CD4-positive, CD25-positive, alpha-beta regulatory T cell (primary cell): ENCODE measurements around the gene PLEKHA5. TPM values are rescaled to one million over a fixed set of nuclear protein-coding genes. Genes with fewer than 3 reads are reported as not detected.
"Not testable (repeated sequence)": the region's sequence is repeated elsewhere in the genome, so short reads cannot be mapped to it uniquely, and the experiment has no call there.

Experiments used
- ATAC-seq, 2 donors: fragments of 150-1000 bp; cut with Tn5 transposase; one replicate each; pipeline ENCODE4 v1.10.0; 2021; ENCODE audit warnings: low read depth in 2 of 2, moderate number of reproducible peaks in 2 of 2, moderate library complexity in 1 of 2
- DNase-seq, 3 donors: peaks; one replicate each; pipeline versions ENCODE4 v3.0.0 to v3.0.0-alpha.2; 2012 to 2022; ENCODE audit warnings: mixed read lengths in 1 of 3
- H3K27ac ChIP-seq: one replicate; pipeline ENCODE4 v1.7.0; 2013; ENCODE audit warnings: mild to moderate bottlenecking, low read length; ENCODE audit not compliant: insufficient read depth, poor library complexity, severe bottlenecking
- H3K27me3 ChIP-seq: one replicate; pipeline ENCODE4 v1.7.0; 2013; ENCODE audit warnings: low read length; ENCODE audit not compliant: control insufficient read depth, insufficient read depth
- H3K36me3 ChIP-seq: one replicate; pipeline ENCODE4 v1.7.0; 2013; ENCODE audit warnings: mild to moderate bottlenecking, low read length, moderate library complexity; ENCODE audit not compliant: control insufficient read depth, insufficient read depth
- H3K4me1 ChIP-seq: 2 replicates; pipeline ENCODE4 v1.7.0; 2013; ENCODE audit warnings: mild to moderate bottlenecking, low read length; ENCODE audit not compliant: insufficient read depth, control insufficient read depth, poor library complexity, severe bottlenecking
- H3K4me3 ChIP-seq: one replicate; pipeline ENCODE4 v1.7.0; 2013; ENCODE audit warnings: low read depth, mild to moderate bottlenecking, low read length, moderate library complexity
- H3K9me3 ChIP-seq, 2 experiments: 1 replicate in 1 of 2; 2 replicates in 1 of 2; pipeline ENCODE4 v1.7.0; 2013; ENCODE audit warnings: low read length in 2 of 2, mild to moderate bottlenecking in 1 of 2, moderate library complexity in 1 of 2; ENCODE audit not compliant: control insufficient read depth in 2 of 2
- H3K27ac Mint-ChIP-seq, 3 donors: one replicate each; pipeline ENCODE4 v1.8.0; 2020 to 2022; ENCODE audit warnings: mild to moderate bottlenecking in 3 of 3, mixed read lengths in 3 of 3, moderate library complexity in 2 of 3
- H3K27me3 Mint-ChIP-seq: one replicate; pipeline ENCODE4 v1.8.0; 2022; ENCODE audit warnings: mild to moderate bottlenecking, mixed read lengths
- H3K36me3 Mint-ChIP-seq: one replicate; pipeline ENCODE4 v1.8.0; 2020; ENCODE audit warnings: mixed read lengths
- H3K4me1 Mint-ChIP-seq, 4 donors: one replicate each; pipeline ENCODE4 v1.8.0; 2020 to 2022; ENCODE audit warnings: mixed read lengths in 4 of 4, mild to moderate bottlenecking in 1 of 4
- H3K4me3 Mint-ChIP-seq, 4 donors: one replicate each; pipeline ENCODE4 v1.8.0; 2020 to 2022; ENCODE audit warnings: mild to moderate bottlenecking in 4 of 4, mixed read lengths in 4 of 4, moderate library complexity in 3 of 4
- H3K9me3 Mint-ChIP-seq, 7 donors: one replicate each; pipeline ENCODE4 v1.8.0; 2020 to 2022; ENCODE audit warnings: mixed read lengths in 7 of 7, mild to moderate bottlenecking in 3 of 7, moderate library complexity in 2 of 7
- polyA plus RNA-seq, 4 donors: library from polyadenylated mRNA; unstranded; fragments of 300-500 nt; fragmentation: Illumina TruSeq; gene quantifications; one replicate each; pipeline ENCODE4 v1.2.3, GENCODE V29; 2021
- total RNA-seq: library from RNA; stranded (reverse); gene quantifications from one replicate; pipeline ENCODE4 v1.2.3, GENCODE V29; 2022

Gene PLEKHA5
- total and polyA plus RNA-seq, 5 donors from 2014 or later, result 1.2 to 14.7 (median 2.9) TPM

DNA sequence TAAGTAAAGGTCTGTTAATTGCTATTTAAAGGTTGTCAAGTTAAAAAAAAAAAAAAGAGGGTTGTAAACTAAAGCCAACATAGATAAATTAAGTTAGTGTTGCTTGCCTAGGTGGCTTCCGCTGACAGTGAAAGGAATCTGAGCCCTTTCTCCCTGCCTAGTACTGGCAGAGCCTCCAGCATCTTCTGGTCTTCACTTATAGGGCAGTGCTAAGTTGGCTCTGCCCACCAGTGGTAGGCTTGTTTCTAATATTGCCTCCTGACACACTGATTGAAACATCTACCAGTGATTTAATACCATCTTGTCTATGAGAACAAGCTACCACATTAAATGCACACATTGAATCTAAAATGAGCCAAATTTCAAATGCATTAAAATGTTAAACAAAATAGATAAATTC, 39.7 kb downstream of the PLEKHA5 start:
- Histone ChIP-seq H3K27ac (no peak overlapping the region), H3K9me3 (no peaks in the 10 kb centered on the region), H3K4me1 (no peaks in the 10 kb centered on the region), H3K4me3 (no peak overlapping the region), H3K36me3 (no peaks in the 10 kb centered on the region), H3K27me3 (no peaks in the 10 kb centered on the region)
- DNase-seq (no peak), ATAC-seq (no peak)
- no peaks in the 10 kb centered on the region for H3K27me3 Mint-ChIP-seq
- no peak overlapping the region for H3K4me3 Mint-ChIP-seq
- no peaks in the 10 kb centered on the region for H3K36me3 Mint-ChIP-seq
- no peaks in the 10 kb centered on the region for H3K9me3 Mint-ChIP-seq
- H3K4me1 Mint-ChIP-seq, result peaks cover 0 to 3% (median 0%) of the 10 kb centered on the region in 4 donors
- H3K27ac Mint-ChIP-seq, result no peak overlapping the region

DNA sequence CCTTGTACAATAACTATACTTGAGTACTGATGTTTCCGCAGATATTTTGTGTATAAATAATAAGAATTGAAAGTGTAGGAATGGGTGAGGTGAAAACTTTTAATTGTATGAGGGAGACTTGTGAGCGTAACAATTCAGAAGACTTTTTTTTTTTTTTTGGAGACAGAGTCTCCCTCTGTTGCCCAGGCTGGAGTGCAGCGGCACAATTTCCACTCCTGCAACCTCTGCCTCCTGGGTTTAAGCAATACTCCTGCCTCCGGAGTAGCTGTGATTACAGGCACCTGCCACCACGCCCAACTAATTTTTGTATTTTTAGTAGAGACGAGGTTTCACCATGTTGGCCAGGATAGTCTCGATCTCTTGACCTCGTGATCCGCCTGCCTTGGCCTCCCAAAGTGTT, 40.8 kb downstream of the PLEKHA5 start:
- DNase-seq, H3K9me3 ChIP-seq, H3K9me3 Mint-ChIP-seq, H3K4me1 ChIP-seq, H3K4me1 Mint-ChIP-seq, H3K4me3 ChIP-seq, H3K27me3 Mint-ChIP-seq, H3K36me3 Mint-ChIP-seq, ATAC-seq, H3K27ac ChIP-seq, H3K27me3 ChIP-seq, H3K4me3 Mint-ChIP-seq, H3K36me3 ChIP-seq, H3K27ac Mint-ChIP-seq: not testable (repeated sequence)

DNA sequence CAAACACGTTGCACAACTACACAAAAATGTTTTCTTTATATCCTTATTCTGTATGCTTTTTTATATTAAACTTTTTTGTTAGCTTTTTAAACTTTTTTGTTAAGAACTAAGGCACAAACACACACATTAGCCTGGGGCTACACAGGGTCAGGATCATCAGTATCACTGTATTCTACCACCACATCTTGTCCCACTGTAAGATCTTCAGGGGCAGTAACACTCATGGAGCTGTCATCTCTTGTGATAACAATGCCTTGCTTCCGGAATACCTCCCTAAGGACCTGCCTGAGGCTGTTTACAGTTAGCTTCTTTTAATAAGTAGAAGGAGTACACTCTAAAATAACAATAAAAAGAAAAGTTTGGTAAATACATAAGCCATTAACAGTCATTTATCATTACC, 42.2 kb downstream of the PLEKHA5 start:
- no peaks in the 10 kb centered on the region for H3K9me3 Mint-ChIP-seq
- H3K9me3 ChIP-seq, result no peaks in the 10 kb centered on the region

DNA sequence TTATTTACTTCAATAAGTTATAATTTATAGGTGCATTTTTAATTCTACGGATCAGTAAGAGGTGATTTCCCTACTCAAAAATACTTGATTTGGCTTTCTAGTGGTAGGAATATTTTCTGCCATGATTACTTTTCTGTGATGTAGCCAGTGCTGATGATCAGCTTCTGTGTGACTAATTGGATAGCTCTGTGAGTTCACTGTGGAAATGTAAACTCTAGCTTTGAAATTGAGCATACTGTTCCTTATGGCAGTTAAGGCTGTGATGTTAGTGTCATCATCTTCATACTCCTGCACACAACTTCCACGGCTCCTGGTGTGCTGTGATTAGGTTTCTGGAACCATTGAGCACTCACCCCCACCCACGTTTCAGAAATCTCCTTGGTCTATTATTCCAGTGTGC, 48.2 kb downstream of the PLEKHA5 start:
- H3K4me1 Mint-ChIP-seq, result no peaks in the 10 kb centered on the region
- H3K4me1 ChIP-seq, result no peaks in the 10 kb centered on the region
- ATAC-seq, result no peak
- H3K27ac ChIP-seq, result no peak overlapping the region
- DNase-seq, result no peak
- H3K9me3 Mint-ChIP-seq, result no peaks in the 10 kb centered on the region
- no peaks in the 10 kb centered on the region for H3K27me3 Mint-ChIP-seq
- no peaks in the 10 kb centered on the region for H3K36me3 Mint-ChIP-seq
- no peaks in the 10 kb centered on the region for H3K36me3 ChIP-seq
- H3K9me3 ChIP-seq, result no peaks in the 10 kb centered on the region
- no peak overlapping the region for H3K4me3 Mint-ChIP-seq
- H3K4me3 ChIP-seq, result no peak overlapping the region
- no peaks in the 10 kb centered on the region for H3K27me3 ChIP-seq
- H3K27ac Mint-ChIP-seq, result no peak overlapping the region

More for the DNA sequence above, 42.2 kb downstream of the PLEKHA5 start:
- Mint-ChIP-seq H3K4me3 (no peak overlapping the region), H3K4me1 (peaks cover 0 to 3% (median 0%) of the 10 kb centered on the region in 4 donors), H3K36me3 (no peaks in the 10 kb centered on the region), H3K27ac (no peak overlapping the region), H3K27me3 (no peaks in the 10 kb centered on the region)
- no peak overlapping the region for H3K27ac ChIP-seq
- H3K4me1 ChIP-seq, result no peaks in the 10 kb centered on the region
- no peak overlapping the region for H3K4me3 ChIP-seq
- H3K36me3 ChIP-seq, result no peaks in the 10 kb centered on the region
- H3K27me3 ChIP-seq, result no peaks in the 10 kb centered on the region
- ATAC-seq (no peak), DNase-seq (no peak)

DNA sequence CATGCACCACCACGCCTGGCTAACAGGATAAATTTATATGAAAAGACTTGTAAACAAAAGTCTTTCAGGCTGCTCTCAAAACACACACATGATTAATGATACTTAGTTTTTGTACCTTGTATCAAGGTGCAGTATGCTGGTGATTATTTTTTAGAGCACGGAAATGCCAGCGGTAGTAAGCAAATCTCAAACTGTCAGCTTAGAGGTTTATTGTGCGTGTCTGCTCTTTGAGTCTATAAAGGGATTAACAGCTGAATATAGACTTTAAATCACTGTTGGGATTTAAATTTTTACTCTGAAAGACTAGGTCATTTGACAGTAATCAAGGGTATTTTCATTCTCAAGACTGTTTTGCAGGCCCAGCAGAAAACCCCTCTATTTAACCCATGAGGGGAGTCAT, 50.5 kb downstream of the PLEKHA5 start:
- Histone ChIP-seq H3K27ac (no peak overlapping the region), H3K4me1 (no peaks in the 10 kb centered on the region), H3K9me3 (no peaks in the 10 kb centered on the region), H3K4me3 (no peak overlapping the region), H3K27me3 (no peaks in the 10 kb centered on the region), H3K36me3 (no peaks in the 10 kb centered on the region)
- Mint-ChIP-seq H3K4me1 (no peaks in the 10 kb centered on the region), H3K9me3 (no peaks in the 10 kb centered on the region), H3K27me3 (no peaks in the 10 kb centered on the region), H3K27ac (no peak overlapping the region), H3K36me3 (no peaks in the 10 kb centered on the region), H3K4me3 (no peak overlapping the region)
- DNase-seq, result no peak
- ATAC-seq, result no peak

DNA sequence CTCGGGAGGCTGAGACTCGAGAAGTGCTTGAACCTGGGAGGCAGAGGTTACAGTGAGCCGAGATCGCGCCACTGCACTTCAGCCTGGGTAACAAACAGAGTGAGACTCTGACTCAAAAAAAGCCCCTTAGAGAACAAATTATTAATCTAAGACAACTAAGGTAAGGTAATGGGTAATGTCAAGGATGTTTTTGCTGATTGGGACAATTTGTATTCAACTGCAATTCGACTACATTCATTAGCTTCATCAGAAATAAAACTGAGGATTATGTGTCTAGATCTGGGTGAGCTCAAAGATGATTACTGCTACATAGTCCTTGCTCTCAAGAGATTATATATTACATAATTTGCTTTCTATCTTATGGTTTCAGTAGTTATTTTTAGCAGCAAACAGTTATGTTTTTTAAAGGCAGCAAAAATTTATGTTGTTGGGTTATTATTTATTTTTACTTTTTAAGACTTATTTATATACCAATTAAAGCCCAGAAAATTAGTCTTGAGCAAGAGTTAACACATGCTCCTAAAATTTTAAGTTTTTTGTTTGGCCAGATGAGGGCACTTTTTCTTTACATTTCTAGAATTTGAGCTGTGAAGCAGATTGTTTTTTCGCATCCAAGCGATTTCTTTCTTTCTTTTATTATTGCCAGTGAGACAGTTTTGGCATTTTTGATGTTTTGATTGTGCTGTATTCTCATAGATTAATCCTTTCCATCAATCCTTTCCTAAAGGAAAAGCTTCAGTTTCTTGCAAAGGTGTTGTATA, 52.3 kb downstream of the PLEKHA5 start:
- Mint-ChIP-seq H3K27me3 (no peaks in the 10 kb centered on the region), H3K4me1 (no peaks in the 10 kb centered on the region), H3K27ac (no peak overlapping the region), H3K36me3 (no peaks in the 10 kb centered on the region), H3K9me3 (no peaks in the 10 kb centered on the region), H3K4me3 (no peak overlapping the region)
- ATAC-seq (no peak), DNase-seq (no peak)
- Histone ChIP-seq H3K9me3 (no peaks in the 10 kb centered on the region), H3K36me3 (no peaks in the 10 kb centered on the region), H3K27me3 (no peaks in the 10 kb centered on the region), H3K4me1 (no peaks in the 10 kb centered on the region), H3K27ac (no peak overlapping the region), H3K4me3 (no peak overlapping the region)

DNA sequence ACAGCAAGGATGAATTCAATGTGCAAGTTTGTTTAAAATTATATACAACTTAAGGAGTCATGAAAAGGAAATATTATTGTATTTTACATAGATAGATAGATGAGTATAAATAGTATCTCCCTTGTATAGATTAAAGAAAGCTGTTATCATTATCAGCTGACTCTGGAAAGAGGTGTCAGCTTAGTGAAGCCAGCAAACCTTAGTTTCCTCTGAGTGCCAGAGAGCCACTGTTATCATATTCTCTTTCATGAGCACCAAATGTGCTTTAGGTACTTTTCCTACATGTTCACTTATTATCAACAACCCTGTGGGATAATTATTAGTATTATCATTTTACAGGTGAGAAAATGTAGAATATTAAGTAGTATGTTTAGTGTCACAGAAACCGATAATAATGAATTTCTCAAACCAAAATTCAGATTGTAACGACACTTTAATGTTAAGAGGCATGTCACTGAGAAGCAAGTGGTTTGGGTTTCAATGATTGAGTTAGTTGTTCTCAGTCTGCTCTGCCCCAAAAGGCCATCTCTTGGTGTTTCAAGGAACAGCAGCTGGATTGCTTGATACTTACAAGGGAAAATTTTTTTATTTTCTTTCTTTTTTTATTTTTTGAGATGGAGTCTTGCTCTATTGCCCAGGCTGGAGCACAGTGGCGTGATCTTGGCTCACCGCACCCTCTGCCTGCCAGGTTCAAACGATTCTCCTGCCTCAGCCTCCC, 53.7 kb downstream of the PLEKHA5 start:
- no peaks in the 10 kb centered on the region for H3K4me1 Mint-ChIP-seq
- no peak overlapping the region for H3K27ac Mint-ChIP-seq
- ATAC-seq, result no peak
- H3K36me3 Mint-ChIP-seq, result no peaks in the 10 kb centered on the region
- no peaks in the 10 kb centered on the region for H3K36me3 ChIP-seq
- H3K4me3 Mint-ChIP-seq, result no peak overlapping the region
- H3K9me3 Mint-ChIP-seq, result no peaks in the 10 kb centered on the region
- DNase-seq, result no peak
- no peaks in the 10 kb centered on the region for H3K27me3 ChIP-seq
- H3K27me3 Mint-ChIP-seq, result no peaks in the 10 kb centered on the region
- H3K4me3 ChIP-seq, result no peak overlapping the region
- no peak overlapping the region for H3K27ac ChIP-seq
- no peaks in the 10 kb centered on the region for H3K9me3 ChIP-seq
- no peaks in the 10 kb centered on the region for H3K4me1 ChIP-seq
